Chondrocyte (in vitro differentiated cells): ENCODE results near the gene TBRG1. TPM values are rescaled to one million over a fixed set of nuclear protein-coding genes. Genes with fewer than 3 reads are reported as not detected.

ENCODE experiments used
- DNase-seq: peaks from one replicate; pipeline ENCODE4 v3.0.0; 2021; ENCODE audit warnings: mixed read lengths, low spot score
- H3K27ac Mint-ChIP-seq: one replicate; pipeline ENCODE4 v1.8.0; 2021; ENCODE audit warnings: mild to moderate bottlenecking, moderate library complexity, mixed read lengths; ENCODE audit not compliant: unreplicated experiment
- H3K27me3 Mint-ChIP-seq: 2 replicates; pipeline ENCODE4 v1.8.0; 2021; ENCODE audit warnings: low read depth, mixed read lengths
- H3K36me3 Mint-ChIP-seq: 2 replicates; pipeline ENCODE4 v1.8.0; 2021; ENCODE audit warnings: low read depth, mixed read lengths
- H3K4me1 Mint-ChIP-seq: 2 replicates; pipeline ENCODE4 v1.8.0; 2021; ENCODE audit warnings: low read depth, mild to moderate bottlenecking, mixed read lengths
- H3K4me3 Mint-ChIP-seq: one replicate; pipeline ENCODE4 v1.8.0; 2021; ENCODE audit warnings: mild to moderate bottlenecking, moderate library complexity, mixed read lengths; ENCODE audit not compliant: unreplicated experiment
- H3K9me3 Mint-ChIP-seq: 2 replicates; pipeline ENCODE4 v1.8.0; 2021; ENCODE audit warnings: low read depth, mixed read lengths
- total RNA-seq: library from RNA; stranded (reverse); gene quantifications from 3 replicates; pipeline ENCODE4 v1.2.1, GENCODE V29; 2021
- TF ChIP-seq, protein P1 (sequence below): fragments of 200-600 bp; sonication (generic); IDR thresholded peaks from 2 replicates; pipeline ENCODE4 v1.5.0; 2021; ENCODE audit warnings: antibody characterized with exemption, mild to moderate bottlenecking, moderate library complexity

TBRG1 gene
- total RNA-seq, 1 donor from 2014 or later = 30.0 TPM

DNA sequence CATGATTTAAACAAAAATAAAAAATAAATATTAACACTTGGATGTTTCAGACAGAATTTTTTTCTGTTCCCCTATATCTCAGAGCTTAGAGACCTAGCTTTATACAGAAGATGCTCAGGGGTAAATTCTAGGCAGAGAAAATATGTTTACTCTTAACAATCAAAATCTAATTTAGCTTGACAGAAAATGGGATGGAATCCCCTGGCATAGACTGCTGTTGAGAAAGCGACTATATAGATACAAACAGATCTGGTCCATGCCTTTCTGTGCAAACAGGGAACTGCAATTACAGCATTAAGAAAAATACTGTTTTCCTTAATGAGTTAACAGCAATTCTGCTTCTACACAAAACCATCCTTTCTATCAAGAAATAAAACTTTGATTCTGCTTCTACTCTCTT is 36.3 kb downstream of the TBRG1 start:
- H3K36me3 Mint-ChIP-seq = peaks cover 2% of the 10 kb centered on the region
- peaks cover 12% of the 10 kb centered on the region for H3K4me1 Mint-ChIP-seq
- no peak overlapping the region for H3K27ac Mint-ChIP-seq
- no peaks in the 10 kb centered on the region for H3K27me3 Mint-ChIP-seq
- no peak for DNase-seq
- no peaks in the 10 kb centered on the region for H3K9me3 Mint-ChIP-seq
- H3K4me3 Mint-ChIP-seq = no peak overlapping the region
- TF ChIP-seq, protein P1, sequence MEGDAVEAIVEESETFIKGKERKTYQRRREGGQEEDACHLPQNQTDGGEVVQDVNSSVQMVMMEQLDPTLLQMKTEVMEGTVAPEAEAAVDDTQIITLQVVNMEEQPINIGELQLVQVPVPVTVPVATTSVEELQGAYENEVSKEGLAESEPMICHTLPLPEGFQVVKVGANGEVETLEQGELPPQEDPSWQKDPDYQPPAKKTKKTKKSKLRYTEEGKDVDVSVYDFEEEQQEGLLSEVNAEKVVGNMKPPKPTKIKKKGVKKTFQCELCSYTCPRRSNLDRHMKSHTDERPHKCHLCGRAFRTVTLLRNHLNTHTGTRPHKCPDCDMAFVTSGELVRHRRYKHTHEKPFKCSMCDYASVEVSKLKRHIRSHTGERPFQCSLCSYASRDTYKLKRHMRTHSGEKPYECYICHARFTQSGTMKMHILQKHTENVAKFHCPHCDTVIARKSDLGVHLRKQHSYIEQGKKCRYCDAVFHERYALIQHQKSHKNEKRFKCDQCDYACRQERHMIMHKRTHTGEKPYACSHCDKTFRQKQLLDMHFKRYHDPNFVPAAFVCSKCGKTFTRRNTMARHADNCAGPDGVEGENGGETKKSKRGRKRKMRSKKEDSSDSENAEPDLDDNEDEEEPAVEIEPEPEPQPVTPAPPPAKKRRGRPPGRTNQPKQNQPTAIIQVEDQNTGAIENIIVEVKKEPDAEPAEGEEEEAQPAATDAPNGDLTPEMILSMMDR = no peak

GRCh38 chr11:124661553-124661952 is 38.9 kb downstream of the TBRG1 start:
- Mint-ChIP-seq H3K4me3 (no peak overlapping the region), H3K4me1 (peaks cover 12% of the 10 kb centered on the region), H3K27ac (no peak overlapping the region), H3K9me3 (no peaks in the 10 kb centered on the region), H3K27me3 (no peaks in the 10 kb centered on the region), H3K36me3 (peaks cover 4% of the 10 kb centered on the region)
- TF ChIP-seq, protein P1 = no peak
- no peak for DNase-seq

GRCh38 chr11:124662106-124662505 is 39.4 kb downstream of the TBRG1 start:
- TF ChIP-seq, protein P1 = no peak
- no peak overlapping the region for H3K27ac Mint-ChIP-seq
- no peaks in the 10 kb centered on the region for H3K9me3 Mint-ChIP-seq
- H3K4me1 Mint-ChIP-seq = peaks cover 9% of the 10 kb centered on the region
- no peak overlapping the region for H3K4me3 Mint-ChIP-seq
- H3K36me3 Mint-ChIP-seq = peaks cover 4% of the 10 kb centered on the region
- no peaks in the 10 kb centered on the region for H3K27me3 Mint-ChIP-seq
- no peak for DNase-seq

DNA sequence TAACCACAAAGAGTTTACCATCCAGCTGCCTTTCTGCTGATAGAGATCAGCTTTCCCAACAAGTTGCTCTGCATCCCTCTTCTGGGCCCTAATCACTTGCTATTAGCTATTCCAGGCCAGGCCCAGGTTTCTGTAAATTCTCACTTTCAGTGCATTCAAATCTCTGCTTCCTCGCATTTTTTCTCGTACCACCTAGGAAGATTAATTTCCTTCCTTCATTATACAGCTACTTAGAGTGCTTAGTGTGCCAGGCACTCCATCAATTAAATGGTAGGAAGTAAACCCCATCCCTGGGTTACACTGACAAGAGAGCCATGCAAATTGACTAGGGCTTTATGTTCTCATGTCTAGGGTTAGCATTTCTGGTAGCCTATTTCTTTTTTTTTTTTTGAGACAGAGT is 41.2 kb downstream of the TBRG1 start:
- no peak for DNase-seq
- Mint-ChIP-seq H3K4me3 (no peak overlapping the region), H3K9me3 (no peaks in the 10 kb centered on the region), H3K36me3 (peaks cover 4% of the 10 kb centered on the region), H3K4me1 (no peaks in the 10 kb centered on the region), H3K27ac (no peak overlapping the region), H3K27me3 (no peaks in the 10 kb centered on the region)
- TF ChIP-seq, protein P1 = no peak

DNA sequence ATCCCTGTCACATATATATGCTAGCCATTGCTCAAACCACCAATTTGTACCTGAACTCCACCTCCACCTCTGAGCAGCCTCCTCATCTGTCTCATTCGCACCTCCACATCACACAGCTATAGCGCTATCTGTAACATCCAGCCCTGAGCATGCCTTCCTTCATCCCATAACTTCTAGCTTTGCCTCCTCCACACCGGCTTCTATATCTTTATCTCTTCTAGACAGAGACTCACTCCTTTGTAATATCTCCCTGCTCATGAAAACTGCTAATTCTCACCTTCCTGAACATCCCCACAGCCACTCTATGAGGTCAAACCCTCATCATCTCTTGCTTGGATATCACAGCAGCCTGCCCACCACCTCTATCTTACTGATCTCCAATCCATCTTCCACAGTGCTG is 44.9 kb downstream of the TBRG1 start:
- Mint-ChIP-seq H3K4me3 (no peak overlapping the region), H3K36me3 (peaks cover 2% of the 10 kb centered on the region), H3K9me3 (no peaks in the 10 kb centered on the region), H3K4me1 (peaks cover 1% of the 10 kb centered on the region), H3K27ac (no peak overlapping the region), H3K27me3 (no peaks in the 10 kb centered on the region)
- no peak for DNase-seq
- TF ChIP-seq, protein P1 = no peak
